Nephron (organoid): ENCODE data around the gene EMX2.
A peak's percentile ranks its signal among the peaks of the same experiment; 100 is the strongest.
"Not testable (repeated sequence)": the region's sequence is repeated elsewhere in the genome, so short reads cannot be mapped to it uniquely, and the experiment has no call there.

ENCODE experiments used
- H3K27ac Mint-ChIP-seq, 3 experiments: 2 replicates each; pipeline ENCODE4 v1.8.0; 2020; ENCODE audit warnings: mixed read lengths in 3 of 3, mild to moderate bottlenecking in 2 of 3, moderate library complexity in 1 of 3
- H3K27me3 Mint-ChIP-seq: 2 replicates; pipeline ENCODE4 v1.8.0; 2021; ENCODE audit warnings: low read depth, mild to moderate bottlenecking, moderate library complexity, mixed read lengths
- H3K36me3 Mint-ChIP-seq: 2 replicates; pipeline ENCODE4 v1.8.0; 2020; ENCODE audit warnings: low read depth, mixed read lengths
- H3K4me1 Mint-ChIP-seq: 2 replicates; pipeline ENCODE4 v1.8.0; 2020; ENCODE audit warnings: mixed read lengths
- H3K4me3 Mint-ChIP-seq, 3 experiments: 2 replicates each; pipeline ENCODE4 v1.8.0; 2020; ENCODE audit warnings: mild to moderate bottlenecking in 3 of 3, mixed read lengths in 3 of 3, moderate library complexity in 2 of 3
- H3K9me3 Mint-ChIP-seq: 2 replicates; pipeline ENCODE4 v1.8.0; 2020; ENCODE audit warnings: mixed read lengths
- TF ChIP-seq, protein P1 (sequence below), 3 experiments: fragments of 200-600 bp; sonication (generic); IDR thresholded peaks; one replicate each; pipeline ENCODE4 v1.5.0; 2021; ENCODE audit warnings: antibody characterized with exemption in 3 of 3; ENCODE audit not compliant: unreplicated experiment in 3 of 3

Gene EMX2

DNA sequence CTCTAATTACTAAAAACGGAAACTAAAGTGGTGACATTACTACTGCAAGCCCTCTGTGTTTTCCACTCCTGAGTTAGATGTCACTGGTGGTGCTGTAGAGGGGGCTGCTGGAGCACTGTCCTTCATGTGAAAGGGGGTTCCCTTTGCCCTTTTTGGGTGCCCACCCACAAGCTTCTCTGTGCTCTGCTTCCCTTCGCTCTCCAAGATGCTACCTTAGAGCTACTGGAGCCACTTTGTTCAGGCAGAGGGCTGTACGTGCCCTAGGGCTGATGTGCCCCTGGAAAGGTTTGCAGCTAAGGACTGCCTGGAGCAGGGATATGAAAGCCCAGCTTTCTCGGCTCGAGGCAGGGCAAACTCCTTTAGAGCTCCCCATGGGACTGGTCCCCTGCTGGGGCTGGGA, 28.3 kb downstream of the EMX2 start:
- Mint-ChIP-seq H3K4me3 (no peak overlapping the region), H3K27me3 (peaks cover 44% of the 10 kb centered on the region), H3K9me3 (no peaks in the 10 kb centered on the region), H3K4me1 (peaks cover 22% of the 10 kb centered on the region), H3K27ac (no peak overlapping the region), H3K36me3 (no peaks in the 10 kb centered on the region)
- TF ChIP-seq, protein P1, sequence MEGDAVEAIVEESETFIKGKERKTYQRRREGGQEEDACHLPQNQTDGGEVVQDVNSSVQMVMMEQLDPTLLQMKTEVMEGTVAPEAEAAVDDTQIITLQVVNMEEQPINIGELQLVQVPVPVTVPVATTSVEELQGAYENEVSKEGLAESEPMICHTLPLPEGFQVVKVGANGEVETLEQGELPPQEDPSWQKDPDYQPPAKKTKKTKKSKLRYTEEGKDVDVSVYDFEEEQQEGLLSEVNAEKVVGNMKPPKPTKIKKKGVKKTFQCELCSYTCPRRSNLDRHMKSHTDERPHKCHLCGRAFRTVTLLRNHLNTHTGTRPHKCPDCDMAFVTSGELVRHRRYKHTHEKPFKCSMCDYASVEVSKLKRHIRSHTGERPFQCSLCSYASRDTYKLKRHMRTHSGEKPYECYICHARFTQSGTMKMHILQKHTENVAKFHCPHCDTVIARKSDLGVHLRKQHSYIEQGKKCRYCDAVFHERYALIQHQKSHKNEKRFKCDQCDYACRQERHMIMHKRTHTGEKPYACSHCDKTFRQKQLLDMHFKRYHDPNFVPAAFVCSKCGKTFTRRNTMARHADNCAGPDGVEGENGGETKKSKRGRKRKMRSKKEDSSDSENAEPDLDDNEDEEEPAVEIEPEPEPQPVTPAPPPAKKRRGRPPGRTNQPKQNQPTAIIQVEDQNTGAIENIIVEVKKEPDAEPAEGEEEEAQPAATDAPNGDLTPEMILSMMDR (IDR thresholded peaks at IDR 0.05; ENCODE audit: unreplicated experiment in 3 of 3) = no peak

DNA sequence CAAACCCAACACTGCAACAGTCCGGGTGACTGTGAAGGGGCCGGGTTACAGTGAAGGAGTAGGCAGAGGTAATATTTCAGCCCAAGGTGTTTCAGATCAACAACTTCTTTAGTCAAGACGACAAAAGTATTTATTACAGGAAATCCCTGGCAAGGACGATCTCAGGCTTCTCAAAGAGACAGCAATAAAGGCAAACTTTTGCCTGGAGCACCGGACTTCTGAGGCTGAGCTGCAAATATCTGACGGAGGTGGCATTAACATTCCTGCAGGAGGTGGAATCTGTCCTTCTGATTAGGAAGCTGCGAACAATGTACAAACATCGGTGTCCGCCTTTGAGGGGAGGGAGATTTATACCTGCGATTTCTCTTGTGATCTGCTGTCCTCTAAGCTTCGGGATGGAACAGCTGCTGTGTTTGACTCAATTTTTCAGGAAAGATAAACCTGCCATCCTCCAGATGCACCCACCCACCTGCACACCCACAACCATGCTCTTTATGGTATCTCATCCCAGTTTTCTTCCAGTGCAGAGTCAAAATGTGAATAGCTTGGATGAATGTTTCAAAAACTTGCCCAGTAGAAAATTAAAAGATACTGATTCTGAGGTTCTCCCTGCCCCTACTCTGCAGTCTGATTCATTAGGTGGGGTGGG, 32.1 kb downstream of the EMX2 start:
- TF ChIP-seq, protein P1 (IDR thresholded peaks at IDR 0.05; ENCODE audit: unreplicated experiment in 3 of 3) = no peak
- Mint-ChIP-seq H3K36me3 (no peaks in the 10 kb centered on the region), H3K4me1 (peaks cover 9% of the 10 kb centered on the region), H3K27ac (no peak overlapping the region), H3K27me3 (peaks cover 59% of the 10 kb centered on the region), H3K4me3 (no peak overlapping the region), H3K9me3 (no peaks in the 10 kb centered on the region)

DNA sequence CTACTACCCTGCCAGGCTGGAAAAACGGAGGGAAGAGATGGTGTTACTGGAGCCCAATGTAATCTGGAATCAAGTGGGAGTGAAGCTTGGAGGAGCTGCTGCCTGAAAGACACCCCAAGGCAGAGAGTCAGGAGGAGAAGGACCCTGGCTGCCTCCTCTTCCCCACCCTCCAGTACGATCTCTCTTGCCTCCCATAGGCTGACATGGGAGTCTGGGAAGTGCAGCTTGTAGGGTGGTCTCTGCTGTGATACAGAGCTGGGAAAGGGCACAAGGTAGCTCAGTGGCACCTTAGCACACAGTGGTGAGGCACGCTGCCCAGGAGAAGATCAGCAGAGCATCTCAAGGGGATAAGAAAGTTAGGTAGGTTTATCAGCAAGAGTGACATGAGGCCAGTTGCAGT, 35.9 kb downstream of the EMX2 start:
- Mint-ChIP-seq H3K27me3 (peaks cover 42% of the 10 kb centered on the region), H3K27ac (no peak overlapping the region), H3K4me3 (no peak overlapping the region), H3K9me3 (no peaks in the 10 kb centered on the region), H3K36me3 (no peaks in the 10 kb centered on the region), H3K4me1 (peaks cover 5% of the 10 kb centered on the region)
- TF ChIP-seq, protein P1 (IDR thresholded peaks at IDR 0.05; ENCODE audit: unreplicated experiment in 3 of 3) = no peak

DNA sequence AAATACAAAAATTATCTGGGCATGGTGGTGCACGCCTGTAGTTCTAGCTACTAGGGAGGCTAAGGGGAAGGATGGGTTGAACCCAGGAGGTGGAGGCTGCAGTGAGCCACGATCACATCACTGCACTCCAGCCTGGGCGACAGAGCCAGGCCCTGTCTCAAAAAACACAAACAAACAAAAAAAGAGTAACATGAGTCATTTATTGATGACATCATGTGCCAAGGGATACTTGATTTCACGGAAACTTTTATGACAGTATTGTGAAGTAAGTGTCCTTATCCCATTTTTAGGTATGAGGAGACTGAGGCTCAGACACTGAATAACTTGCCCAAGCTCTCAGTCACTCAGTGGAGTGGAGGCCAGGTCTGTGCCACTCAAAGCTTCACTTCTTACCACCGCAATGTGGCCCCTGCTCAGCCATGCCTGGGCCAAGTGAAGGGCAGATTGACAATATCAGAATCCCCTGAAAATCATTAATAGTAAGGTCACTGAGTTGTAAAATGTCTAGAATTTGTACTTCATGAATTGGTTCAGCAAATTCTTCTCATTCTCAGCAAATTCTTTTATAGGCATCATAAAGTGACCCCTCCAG, 36.5 kb downstream of the EMX2 start:
- H3K4me1 Mint-ChIP-seq = peaks cover 5% of the 10 kb centered on the region
- H3K36me3 Mint-ChIP-seq = no peaks in the 10 kb centered on the region
- no peaks in the 10 kb centered on the region for H3K9me3 Mint-ChIP-seq
- no peak overlapping the region for H3K4me3 Mint-ChIP-seq
- peaks cover 42% of the 10 kb centered on the region for H3K27me3 Mint-ChIP-seq
- no peak overlapping the region for H3K27ac Mint-ChIP-seq
- TF ChIP-seq, protein P1 (IDR thresholded peaks at IDR 0.05; ENCODE audit: unreplicated experiment in 3 of 3) = no peak

DNA sequence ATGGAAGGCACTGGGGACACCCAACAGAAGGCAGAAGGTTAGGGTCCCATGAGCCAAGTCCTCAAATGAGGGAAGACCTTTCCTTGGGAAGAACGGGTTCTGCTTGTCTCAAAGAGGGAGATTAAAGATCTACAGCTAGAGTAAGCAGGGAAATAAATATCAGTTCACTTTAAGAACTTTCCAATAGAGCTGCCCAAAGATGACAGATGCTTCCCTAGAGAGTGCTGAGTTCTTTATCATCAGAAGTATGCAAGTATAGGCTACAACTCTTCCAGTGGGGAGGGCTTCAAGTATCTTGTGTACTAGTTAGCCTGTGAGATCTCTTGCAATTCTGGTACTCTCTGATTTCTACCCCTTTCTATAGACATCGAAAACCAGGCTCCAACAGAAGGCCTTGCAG, 39.4 kb downstream of the EMX2 start:
- Mint-ChIP-seq H3K9me3 (no peaks in the 10 kb centered on the region), H3K4me3 (no peak overlapping the region), H3K36me3 (no peaks in the 10 kb centered on the region), H3K27ac (peak overlapping the region in 1 of 3 experiments; percentile 16), H3K4me1 (peaks cover 5% of the 10 kb centered on the region), H3K27me3 (peaks cover 26% of the 10 kb centered on the region)
- TF ChIP-seq, protein P1 (IDR thresholded peaks at IDR 0.05; ENCODE audit: unreplicated experiment in 3 of 3) = no peak

DNA sequence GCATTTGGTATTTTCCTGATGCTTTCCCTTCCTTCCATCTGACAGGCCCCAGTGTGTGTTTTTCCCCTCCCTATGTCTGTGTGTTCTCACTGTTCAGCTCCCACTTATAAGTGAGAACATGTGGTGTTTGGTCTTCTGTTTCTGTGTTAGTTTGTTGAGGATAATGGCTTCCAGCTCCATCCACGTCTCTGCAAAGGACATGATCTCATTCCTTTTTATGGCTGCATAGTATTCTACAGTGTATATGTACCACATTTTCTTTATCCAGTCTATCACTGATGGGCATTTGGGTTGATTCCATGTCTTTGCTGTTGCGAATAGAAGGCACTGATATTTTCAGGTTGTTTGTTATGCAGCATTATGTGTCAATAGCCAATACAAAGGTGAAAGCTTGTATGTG, 42.3 kb downstream of the EMX2 start:
- H3K36me3 Mint-ChIP-seq, H3K27ac Mint-ChIP-seq, H3K4me1 Mint-ChIP-seq, H3K4me3 Mint-ChIP-seq, H3K9me3 Mint-ChIP-seq: not testable (repeated sequence)
- peaks cover 14% of the 10 kb centered on the region for H3K27me3 Mint-ChIP-seq
